Ramos (cell line): ENCODE measurements around the gene CARD11.

Experiments
- in situ Hi-C: fragments of 300-500 bp; cut with MboI; formaldehyde crosslinking; loops from one replicate; pipeline ENCODE4 v1.14.3; 2022; ENCODE audit warnings: low sequenced_read_pairs; ENCODE audit not compliant: unreplicated experiment

Gene CARD11

DNA sequence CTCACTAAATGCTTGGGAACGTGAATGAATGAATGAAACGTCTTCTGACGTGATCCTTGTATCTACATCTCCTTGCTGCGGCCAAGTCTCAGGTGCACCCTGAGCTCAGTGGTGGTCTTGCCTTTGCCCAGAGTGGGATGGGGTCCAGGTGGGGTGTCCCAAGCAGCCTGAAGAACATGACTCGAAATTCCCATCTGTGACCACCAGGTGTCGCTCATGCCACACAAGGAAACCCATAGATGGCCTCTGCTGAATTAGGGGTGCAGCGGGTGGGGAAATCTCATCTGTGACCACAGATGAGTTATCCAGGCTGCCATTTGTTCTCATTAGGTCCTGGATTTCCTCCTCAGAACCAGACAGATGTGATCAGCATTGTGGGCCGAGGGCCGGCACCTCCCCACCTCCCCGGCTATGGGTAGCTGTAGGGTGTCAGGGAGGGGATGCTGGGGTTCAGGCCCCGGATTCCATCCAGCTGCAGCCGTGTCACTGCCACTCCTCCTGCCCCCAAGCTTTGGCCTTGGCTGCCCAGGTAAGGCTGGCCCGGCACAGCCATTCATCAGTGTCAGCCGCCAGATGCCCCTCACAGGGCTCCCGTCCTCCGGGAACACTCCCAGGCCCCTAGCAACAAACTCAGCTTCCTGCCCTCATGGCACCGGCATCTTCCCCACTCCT is 178.5 kb downstream of the CARD11 start:
- in situ Hi-C loops: loop anchor here (5.0 to 25.0 kb wide), 3 partner anchors 282 to 1022 kb away; no protein-coding TSS in a partner anchor

DNA sequence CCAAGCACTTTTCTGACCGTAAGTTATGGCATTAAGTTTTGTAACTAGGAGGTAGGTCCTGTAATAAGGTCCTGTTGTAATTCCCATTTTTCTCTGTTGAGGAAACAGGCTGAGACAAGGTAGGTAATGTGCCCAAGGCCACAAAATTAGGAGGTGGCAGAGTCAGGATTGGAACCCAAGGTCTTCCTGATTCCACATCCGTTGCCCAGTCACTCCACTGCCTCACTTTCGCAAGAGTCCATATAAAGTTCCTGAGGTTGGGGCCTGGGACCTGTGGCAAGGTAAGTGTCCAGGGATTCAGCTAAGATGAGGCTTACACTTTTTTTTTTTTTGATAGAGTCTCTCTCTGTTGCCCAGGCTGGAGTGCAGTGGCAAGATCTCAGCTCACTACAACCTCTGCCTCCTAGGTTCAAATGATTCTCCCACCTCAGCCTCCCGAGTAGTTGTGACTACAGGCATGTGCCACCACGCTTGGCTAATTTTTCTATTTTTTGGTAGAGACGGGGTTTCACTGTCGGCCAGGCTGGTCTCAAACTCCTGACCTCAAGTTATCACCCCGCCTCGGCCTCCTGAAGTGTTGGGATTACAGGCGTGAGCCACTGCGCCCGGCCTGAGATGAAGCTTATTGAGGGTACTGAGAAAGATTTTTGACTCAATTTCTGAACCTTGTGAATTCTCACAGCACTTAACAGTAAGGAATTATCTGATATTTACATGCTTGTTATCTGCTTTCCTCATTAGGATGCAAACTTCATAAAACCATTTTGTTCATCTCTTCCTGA is 179.3 kb downstream of the CARD11 start:
- in situ Hi-C loops: loop anchor here (25.0 kb wide), 2 partner anchors 798 to 1023 kb away; no protein-coding TSS in a partner anchor

DNA sequence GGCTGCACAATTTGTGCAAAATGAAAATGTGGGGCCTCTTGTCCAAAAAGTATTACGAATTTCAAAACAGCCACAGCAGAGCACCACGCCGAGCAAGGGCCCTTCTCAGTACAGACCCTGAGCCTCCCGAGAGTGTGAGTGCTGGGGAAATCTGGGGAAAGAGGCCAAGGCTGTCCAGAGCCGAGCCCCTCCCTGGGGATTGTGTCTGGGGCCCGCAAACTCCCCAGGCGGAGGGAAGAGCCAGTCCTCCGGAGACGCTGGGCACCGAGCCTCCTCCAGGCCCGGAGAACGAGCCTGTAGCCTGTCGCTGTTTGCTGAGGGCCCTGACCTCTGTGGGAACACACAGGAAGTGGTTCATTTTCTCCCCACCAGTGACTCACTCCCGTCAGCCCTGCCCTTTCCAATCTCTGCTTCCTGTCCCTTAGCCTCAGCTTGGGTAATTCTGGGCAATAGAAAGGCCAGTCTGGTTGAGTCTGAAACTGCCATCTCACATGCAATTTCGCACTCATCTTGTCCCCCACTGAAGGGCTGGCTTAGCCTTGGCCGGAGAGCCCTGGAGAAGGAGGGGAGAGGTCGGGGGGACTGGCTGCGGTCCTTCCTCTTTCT is 180.1 kb downstream of the CARD11 start:
- in situ Hi-C loops: loop anchor here (25.0 kb wide), 2 partner anchors 799 to 1024 kb away; no protein-coding TSS in a partner anchor

DNA sequence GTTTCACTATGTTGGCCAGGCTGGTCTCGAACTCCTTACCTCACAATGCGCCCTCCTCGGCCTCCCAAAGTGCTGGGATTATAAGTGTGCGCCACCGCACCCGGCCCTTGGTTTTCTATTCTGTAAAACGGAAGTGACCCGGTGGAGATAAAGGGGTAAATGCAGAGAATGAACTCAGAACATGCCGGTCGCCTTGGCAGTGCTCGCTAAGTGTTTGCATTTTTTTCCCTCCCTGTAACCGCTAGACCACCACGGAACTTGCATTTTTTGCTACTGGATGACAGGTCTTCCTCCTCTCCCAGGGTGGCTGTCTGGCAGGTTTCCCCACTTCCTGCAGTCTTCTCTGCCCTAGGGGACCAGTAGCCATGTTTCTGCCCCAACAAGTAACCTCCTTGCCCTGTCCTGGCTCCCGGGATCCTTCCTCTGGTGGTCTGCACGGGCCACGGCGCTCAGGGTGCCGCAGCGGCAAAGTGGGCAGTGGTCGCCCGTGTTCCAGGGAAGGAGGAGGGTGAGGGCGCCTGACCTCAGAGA is 180.8 kb downstream of the CARD11 start:
- in situ Hi-C loops: loop anchor here (25.0 kb wide), 2 partner anchors 799 to 1024 kb away; no protein-coding TSS in a partner anchor

DNA sequence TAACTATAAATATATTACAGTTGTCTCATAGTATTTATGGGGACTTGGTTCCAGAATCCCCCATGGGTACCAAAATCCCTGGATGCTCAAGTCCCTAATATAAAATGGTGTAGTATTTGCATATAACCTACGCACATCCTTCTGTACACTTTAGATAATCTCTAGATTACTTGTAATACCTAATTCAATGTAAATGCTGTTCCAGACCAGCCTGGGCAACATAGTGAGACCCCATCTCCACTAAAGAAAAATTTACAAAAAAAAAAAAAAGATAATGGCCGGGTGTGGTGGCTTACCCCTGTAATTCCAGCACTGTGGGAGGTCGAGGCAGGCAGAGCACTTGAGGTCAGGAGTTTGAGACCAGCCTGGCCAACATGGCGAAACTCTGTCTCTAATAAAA is 182.2 kb downstream of the CARD11 start:
- in situ Hi-C loops: loop anchor here (25.0 kb wide), 2 partner anchors 801 to 1026 kb away; no protein-coding TSS in a partner anchor

DNA sequence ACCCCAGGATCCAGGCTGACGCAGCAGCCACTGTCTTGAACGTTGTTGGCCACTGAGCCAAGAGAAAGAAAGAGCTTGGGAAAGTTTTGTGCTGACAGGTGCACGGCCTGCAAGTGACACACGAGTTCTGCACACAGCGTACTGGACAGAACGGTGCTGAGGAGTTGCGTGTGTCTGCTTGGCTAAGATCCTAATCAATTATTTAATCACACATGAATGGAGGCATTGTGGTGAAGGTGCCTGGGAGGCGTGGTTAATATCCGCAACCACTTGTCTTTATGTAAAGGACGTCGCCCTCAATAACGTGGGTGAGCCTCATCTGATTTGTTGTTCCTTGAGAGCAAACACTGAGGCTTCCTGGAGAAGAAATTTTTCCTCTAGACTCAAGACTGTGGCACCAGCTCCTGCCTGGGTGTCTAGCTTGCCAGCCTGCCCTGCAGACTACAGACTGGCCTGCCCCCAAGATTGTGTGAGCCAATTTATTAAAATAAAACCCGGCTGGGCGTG is 183.0 kb downstream of the CARD11 start:
- in situ Hi-C loops: loop anchor here (25.0 kb wide), 2 partner anchors 802 to 1027 kb away; no protein-coding TSS in a partner anchor

DNA sequence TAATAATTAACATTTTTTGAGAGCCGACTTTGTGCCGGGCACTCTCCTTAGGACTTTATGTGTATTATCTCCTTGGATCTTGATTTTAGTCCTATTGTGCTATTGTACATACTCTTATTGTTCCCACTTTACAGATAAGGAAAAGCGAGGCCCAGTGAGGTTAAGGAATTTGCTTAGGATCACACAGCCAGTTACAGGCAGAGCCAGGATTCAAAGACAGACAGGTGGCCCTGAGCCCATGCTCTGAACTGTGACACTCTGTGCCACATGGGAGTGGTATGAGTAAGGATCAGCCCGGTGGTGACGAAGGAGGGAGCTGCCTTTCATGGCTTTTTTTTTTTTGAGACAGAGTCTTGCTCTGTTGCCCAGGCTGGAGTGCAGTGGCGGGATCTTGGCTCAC is 183.7 kb downstream of the CARD11 start:
- in situ Hi-C loops: loop anchor here (25.0 kb wide), 2 partner anchors 802 to 1027 kb away; no protein-coding TSS in a partner anchor

DNA sequence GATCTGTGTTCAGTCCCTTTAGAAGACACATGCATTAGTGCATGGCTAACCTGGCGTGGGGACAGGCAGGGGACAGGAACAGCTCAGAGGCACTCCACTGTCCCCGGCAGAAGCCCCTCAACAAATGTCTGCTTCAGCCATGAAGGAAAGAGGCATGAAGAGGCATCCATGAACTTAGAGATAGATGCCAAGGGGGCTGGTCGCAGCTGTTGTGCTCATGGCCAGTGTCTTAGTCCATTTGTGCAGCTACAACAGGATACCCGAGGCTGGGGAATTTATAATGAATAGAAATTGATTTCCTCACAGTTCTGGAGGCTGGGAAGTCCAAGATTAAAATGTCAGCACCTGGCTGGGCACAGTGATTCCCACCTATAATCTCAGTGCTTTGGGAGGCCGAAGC is 185.0 kb downstream of the CARD11 start:
- in situ Hi-C loops: loop anchor here (25.0 kb wide), 2 partner anchors 804 to 1029 kb away; no protein-coding TSS in a partner anchor

DNA sequence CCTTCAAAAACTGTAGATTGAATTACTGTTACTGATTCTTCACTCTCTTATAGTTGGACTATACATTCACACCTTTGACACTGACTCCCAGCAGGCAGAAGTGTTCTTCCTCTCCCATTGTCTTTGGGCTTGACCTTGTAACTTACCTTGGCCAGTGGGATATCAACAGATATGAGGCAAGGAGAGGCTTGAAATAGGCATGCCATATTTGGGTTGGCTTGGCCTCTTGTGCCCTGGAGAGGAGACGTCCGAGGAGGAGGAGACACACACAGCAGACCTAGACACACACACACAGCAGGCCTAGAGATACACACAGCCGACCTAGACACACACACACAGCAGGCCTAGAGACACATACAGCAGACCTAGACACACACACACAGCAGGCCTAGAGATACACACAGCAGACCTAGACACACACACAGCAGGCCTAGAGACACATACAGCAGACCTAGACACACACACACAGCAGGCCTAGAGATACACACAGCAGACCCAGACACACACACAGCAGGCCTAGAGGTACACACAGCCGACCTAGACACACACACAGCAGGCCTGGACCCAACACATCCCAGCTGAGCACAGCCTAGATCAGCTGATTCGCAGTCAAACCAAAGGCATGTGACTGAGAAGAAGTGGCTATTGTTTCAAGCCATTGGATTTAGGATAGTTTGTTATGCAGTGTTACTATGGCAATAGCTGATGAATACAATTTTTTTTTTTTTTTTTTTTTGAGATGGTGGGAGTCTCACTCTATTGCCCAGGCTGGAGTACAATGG is 187.1 kb downstream of the CARD11 start:
- in situ Hi-C loops: loop anchor here (25.0 kb wide), 2 partner anchors 806 to 1031 kb away; no protein-coding TSS in a partner anchor
